Breast epithelium (tissue), 4 donors: ENCODE results near the gene TSPAN4. TPM values are rescaled to one million over a fixed set of nuclear protein-coding genes. Genes with fewer than 3 reads are reported as not detected.

ENCODE experiments used
- DNase-seq, 2 donors: peaks; one replicate each; pipeline ENCODE4 v3.0.0-alpha.2; 2019; ENCODE audit warnings: low spot score in 2 of 2
- H3K27ac ChIP-seq, 2 donors: fragments of 200-600 bp; sonication (generic) in 1 of 2; one replicate each; pipeline ENCODE4 v1.5.1; 2016 to 2019; ENCODE audit warnings: mild to moderate bottlenecking in 1 of 2
- H3K27me3 ChIP-seq, 2 donors: fragments of 200-600 bp; sonication (generic) in 1 of 2; one replicate each; pipeline versions ENCODE4 v1.5.1 to v1.6.0; 2017 to 2019; ENCODE audit warnings: control low read depth in 1 of 2, mild to moderate bottlenecking in 1 of 2
- H3K36me3 ChIP-seq: fragments of 200-600 bp; one replicate; pipeline ENCODE4 v1.5.1; 2019
- H3K4me1 ChIP-seq, 2 donors: fragments of 200-600 bp; sonication (generic); one replicate each; pipeline ENCODE4 v1.5.1; 2016 to 2019; ENCODE audit warnings: control low read depth in 1 of 2
- H3K4me3 ChIP-seq, 3 donors: fragments of 200-600 bp; sonication (generic); 1 replicate in 2 of 3; 2 replicates in 1 of 3; pipeline ENCODE4 v1.5.1; 2016 to 2019; ENCODE audit warnings: mild to moderate bottlenecking in 3 of 3, moderate library complexity in 2 of 3
- H3K9me3 ChIP-seq, 2 donors: fragments of 200-600 bp; sonication (generic) in 1 of 2; one replicate each; pipeline ENCODE4 v1.5.1; 2016 to 2019; ENCODE audit warnings: control low read depth in 1 of 2
- CTCF ChIP-seq, 3 donors: fragments of 450-650 bp; IDR thresholded peaks; one replicate each; pipeline ENCODE4 v1.5.1; 2016 to 2017; ENCODE audit warnings: antibody characterized with exemption in 3 of 3, mild to moderate bottlenecking in 3 of 3, moderate library complexity in 3 of 3
- POLR2A ChIP-seq: fragments of 450-650 bp; IDR thresholded peaks from one replicate; pipeline ENCODE4 v1.6.1; 2016; ENCODE audit warnings: antibody characterized with exemption, mild to moderate bottlenecking, moderate library complexity
- POLR2AphosphoS5 ChIP-seq, 3 donors: sonication (generic); formaldehyde crosslinking; IDR thresholded peaks; one replicate each; pipeline ENCODE4 v1.6.1; 2017; ENCODE audit warnings: antibody characterized with exemption in 3 of 3
- intact Hi-C: fragments of 100-400 bp; cut with DNase I; formaldehyde crosslinking; loops from one replicate; pipeline ENCODE4 v1.15.1; 2023; ENCODE audit warnings: low total_unique reads
- total RNA-seq, 3 donors: library from RNA; depleted of rRNA; stranded (reverse); fragments of >200 nt; gene quantifications; one replicate each; pipeline ENCODE4 v1.1.0, GENCODE V29; 2016

The TSPAN4 gene
- total RNA-seq, 3 donors from 2014 or later: 72.4 to 217 (median 107) TPM

- no peak for TF ChIP-seq POLR2AphosphoS5 (IDR thresholded peaks at IDR 0.05)
- TF ChIP-seq POLR2A: no peak
- no peak for TF ChIP-seq CTCF (IDR thresholded peaks at IDR 0.05)
- H3K4me1 ChIP-seq: peaks cover 28 to 57% of the 10 kb centered on the region in 2 donors
- peaks cover 9% of the 10 kb centered on the region for H3K36me3 ChIP-seq
- peak overlapping the region; percentile 79 to 94 for H3K27ac ChIP-seq
- intact Hi-C loops: no loop called here
- H3K27me3 ChIP-seq: no peaks in the 10 kb centered on the region
- H3K9me3 ChIP-seq: no peaks in the 10 kb centered on the region
- DNase-seq: no peak
- H3K4me3 ChIP-seq: peak overlapping the region; percentile 39 to 79 (median 60)
Observed at GRCh38 chr11:826836-827145, 15.9 kb upstream of the TSPAN4 start.

GRCh38 chr11:827146-827896, 15.3 kb upstream of the TSPAN4 start:
- Histone ChIP-seq H3K9me3 (no peaks in the 10 kb centered on the region), H3K4me1 (peaks cover 33 to 56% of the 10 kb centered on the region in 2 donors), H3K27me3 (no peaks in the 10 kb centered on the region), H3K4me3 (peak overlapping the region; percentile 39 to 79 (median 60)), H3K27ac (peak overlapping the region; percentile 79 to 94), H3K36me3 (peaks cover 9% of the 10 kb centered on the region)
- DNase-seq: no peak
- TF ChIP-seq POLR2AphosphoS5 (IDR thresholded peaks at IDR 0.05) (peak in 1 of 3 donors; percentile 38), POLR2A (no peak), CTCF (IDR thresholded peaks at IDR 0.05) (no peak)
- intact Hi-C loops: no loop called here

- DNase-seq: no peak
- Histone ChIP-seq H3K27ac (peak within 1 kb of the TSS; percentile 79 to 94), H3K4me3 (peak within 1 kb of the TSS; percentile 39 to 79 (median 60)), H3K9me3 (no peaks in the 10 kb centered on the region), H3K4me1 (peaks cover 37 to 55% of the 10 kb centered on the region in 2 donors), H3K36me3 (peaks cover 9% of the 10 kb centered on the region), H3K27me3 (no peaks in the 10 kb centered on the region)
- intact Hi-C loops: no loop called here
- no peak for TF ChIP-seq POLR2AphosphoS5 (IDR thresholded peaks at IDR 0.05)
- TF ChIP-seq CTCF (IDR thresholded peaks at IDR 0.05): no peak
Observed at GRCh38 chr11:827897-828192, 14.8 kb upstream of the TSPAN4 start, which contains the start of gene CRACR2B. Gene CRACR2B (plus strand): TSS chr11:827919. CDS start chr11:828608, 689 bp downstream.

- DNase-seq: no peak
- Histone ChIP-seq H3K36me3 (peaks cover 8% of the 10 kb centered on the region), H3K27ac (peak overlapping the region; percentile 79 to 94), H3K4me3 (peak overlapping the region; percentile 36 to 79 (median 45)), H3K9me3 (no peaks in the 10 kb centered on the region), H3K4me1 (peaks cover 37 to 55% of the 10 kb centered on the region in 2 donors), H3K27me3 (no peaks in the 10 kb centered on the region)
- intact Hi-C loops: no loop called here
- TF ChIP-seq POLR2AphosphoS5 (IDR thresholded peaks at IDR 0.05) (no peak), POLR2A (no peak), CTCF (IDR thresholded peaks at IDR 0.05) (no peak)
Observed at GRCh38 chr11:828506-829175, 14.0 kb upstream of the TSPAN4 start.

- peak in 1 of 3 donors; percentile 37 for TF ChIP-seq POLR2AphosphoS5 (IDR thresholded peaks at IDR 0.05)
- TF ChIP-seq POLR2A: no peak
- DNase-seq: no peak
- intact Hi-C loops: no loop called here
- Histone ChIP-seq H3K4me3 (peak overlapping the region; percentile 36 to 79 (median 45)), H3K36me3 (peaks cover 1% of the 10 kb centered on the region), H3K4me1 (peaks cover 37 to 58% of the 10 kb centered on the region in 2 donors), H3K9me3 (no peaks in the 10 kb centered on the region), H3K27me3 (no peaks in the 10 kb centered on the region), H3K27ac (peak overlapping the region; percentile 65 to 94)
Observed at GRCh38 chr11:829176-829846, 13.3 kb upstream of the TSPAN4 start.
